HG02571 (cell line): ENCODE results near the gene DRAM2.

Source experiments
- ATAC-seq: cut with Tn5 transposase; IDR thresholded peaks from one replicate; pipeline ENCODE4 v1.9.1; 2021; ENCODE audit warnings: mild to moderate bottlenecking, moderate library complexity; ENCODE audit not compliant: unreplicated experiment

DRAM2 gene

DNA sequence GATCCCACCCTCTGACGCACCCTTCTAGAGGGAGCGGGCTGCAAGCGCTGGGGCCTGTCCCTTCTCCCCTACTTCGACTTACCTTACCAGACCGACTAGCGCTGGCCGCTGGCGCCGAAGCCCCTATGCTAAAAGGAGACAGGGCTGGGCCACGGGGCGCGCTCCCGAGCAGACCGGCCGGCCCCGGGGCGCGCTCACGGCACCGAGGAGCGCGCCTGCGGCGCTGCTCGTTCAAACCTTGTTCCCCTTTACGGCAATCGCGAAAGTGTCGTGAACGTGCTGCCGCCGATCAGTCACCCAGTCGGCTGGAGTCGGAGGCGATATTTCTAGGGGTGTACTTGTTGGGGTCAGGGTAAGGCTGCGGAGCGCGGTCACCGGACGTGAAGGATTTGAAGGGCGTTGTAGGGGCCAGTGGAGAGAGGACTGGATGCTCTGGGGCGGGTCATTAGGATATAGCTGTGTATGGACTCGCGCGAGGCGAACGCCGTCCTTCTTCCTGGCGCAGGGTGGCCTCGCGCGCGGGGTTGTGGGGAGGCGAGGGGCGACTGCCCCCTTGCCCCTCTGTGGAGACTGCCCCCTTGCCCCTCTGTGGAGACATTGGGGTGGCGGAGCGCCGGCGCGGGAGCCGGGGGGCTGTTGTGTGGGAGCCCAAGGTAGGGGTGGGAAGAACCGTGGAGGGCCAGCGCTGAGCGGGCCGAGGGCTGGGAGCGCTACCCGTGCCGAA is at the start of gene DRAM2, which contains the start of gene CEPT1:
Gene DRAM2 (minus strand): TSS at position 138 of the 724 bp plus-strand sequence. CDS start 8,539 bp downstream, outside the sequence.
Gene CEPT1 (plus strand): TSS at position 268 of the 724 bp plus-strand sequence. CDS start 7,492 bp downstream, outside the sequence.
- ATAC-seq = peak; percentile 69

DNA sequence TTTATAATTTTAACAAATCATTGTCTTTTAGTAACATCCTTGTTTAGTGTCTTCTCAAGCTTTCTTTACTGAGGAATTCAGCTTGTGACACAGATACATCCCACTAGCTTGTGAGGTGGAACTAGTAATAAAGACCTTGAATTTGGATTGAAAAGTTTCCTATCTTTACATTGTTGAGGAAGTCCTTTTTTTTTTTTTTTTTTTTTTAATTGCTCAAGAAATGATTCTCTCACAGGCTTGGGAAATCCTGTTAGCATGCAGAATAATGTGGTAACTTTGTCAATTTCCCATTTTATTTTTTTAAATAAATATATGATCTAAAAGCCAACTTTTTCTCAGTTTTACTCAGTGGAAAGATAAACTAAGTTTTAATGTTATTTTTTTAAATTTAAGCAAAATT is 44.8 kb upstream of the DRAM2 start:
- ATAC-seq = no peak

DNA sequence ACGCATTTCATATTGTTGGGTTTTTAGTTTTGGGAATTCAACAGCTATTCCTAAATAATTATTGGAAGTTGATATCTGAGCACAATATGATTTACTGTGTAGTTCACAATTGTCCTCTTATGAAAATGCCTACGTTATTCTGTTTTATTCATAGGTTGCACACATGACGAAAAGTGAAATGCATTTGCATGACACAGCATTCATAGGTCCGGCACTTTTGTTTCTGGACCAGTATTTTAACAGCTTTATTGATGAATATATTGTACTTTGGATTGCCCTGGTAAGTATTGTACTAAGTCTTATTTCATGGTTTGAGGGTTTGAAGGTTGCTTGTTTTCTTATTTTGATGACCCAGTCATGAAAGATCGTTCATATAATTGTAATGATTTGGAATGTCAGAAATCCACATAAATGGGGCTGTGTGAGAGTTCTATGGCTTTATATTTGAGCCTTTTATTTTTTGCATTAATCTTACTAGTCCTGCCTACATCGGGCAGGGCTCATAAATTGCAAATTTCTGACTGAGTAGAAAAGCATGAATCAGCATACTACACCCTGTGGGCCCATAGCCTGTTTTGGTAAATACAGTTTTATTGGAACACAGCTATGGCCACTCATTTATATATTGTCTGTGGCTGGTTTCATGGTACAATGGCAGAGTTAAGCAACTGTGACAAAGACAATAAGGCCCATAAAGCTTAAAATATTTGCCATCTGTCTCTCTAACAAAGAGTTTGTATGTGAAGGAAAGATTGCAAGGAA is 43.6 kb upstream of the DRAM2 start:
- no peak for ATAC-seq

DNA sequence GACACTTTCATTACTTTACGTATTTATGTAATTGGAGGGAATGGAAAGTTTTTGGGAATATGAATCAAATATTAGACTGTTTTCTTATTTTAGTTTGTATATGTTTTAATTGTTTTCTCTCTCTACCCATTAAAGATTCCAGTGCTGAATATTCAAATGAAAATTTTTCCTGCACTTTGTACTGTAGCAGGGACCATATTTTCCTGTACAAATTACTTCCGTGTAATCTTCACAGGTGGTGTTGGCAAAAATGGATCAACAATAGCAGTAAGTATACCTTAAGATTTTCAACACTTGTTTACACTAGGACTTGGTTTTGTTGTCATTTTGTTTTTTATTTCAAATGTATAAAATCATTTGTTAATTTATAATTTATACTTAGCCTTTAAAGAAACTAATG is 42.2 kb upstream of the DRAM2 start:
- ATAC-seq = no peak

DNA sequence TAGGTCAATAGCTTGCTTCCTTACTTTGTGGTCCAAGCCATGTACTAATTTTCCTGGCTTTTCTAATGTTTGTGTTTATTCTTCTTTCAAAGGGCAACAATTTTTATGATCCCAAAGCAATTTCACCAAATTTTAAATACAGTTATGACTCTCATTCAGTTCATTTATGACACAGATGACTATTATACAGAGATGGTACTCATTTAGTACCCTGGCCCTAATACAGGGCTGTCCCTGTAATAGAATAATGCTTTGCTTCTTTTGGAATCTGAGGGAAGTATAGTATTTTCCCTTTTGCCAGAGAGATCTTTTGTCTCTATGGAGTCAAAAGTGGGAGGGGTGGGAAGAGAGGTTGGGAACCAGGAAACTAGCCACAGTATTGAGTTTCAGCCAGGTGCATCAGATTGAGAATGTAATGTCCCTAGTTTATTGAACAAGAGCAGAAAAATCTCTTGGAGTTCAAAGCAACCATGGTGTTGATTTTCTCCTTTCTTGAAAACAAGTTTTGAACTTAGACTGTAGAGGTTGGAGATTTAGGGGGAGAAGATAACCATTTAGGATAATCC is 40.2 kb upstream of the DRAM2 start:
- no peak for ATAC-seq

DNA sequence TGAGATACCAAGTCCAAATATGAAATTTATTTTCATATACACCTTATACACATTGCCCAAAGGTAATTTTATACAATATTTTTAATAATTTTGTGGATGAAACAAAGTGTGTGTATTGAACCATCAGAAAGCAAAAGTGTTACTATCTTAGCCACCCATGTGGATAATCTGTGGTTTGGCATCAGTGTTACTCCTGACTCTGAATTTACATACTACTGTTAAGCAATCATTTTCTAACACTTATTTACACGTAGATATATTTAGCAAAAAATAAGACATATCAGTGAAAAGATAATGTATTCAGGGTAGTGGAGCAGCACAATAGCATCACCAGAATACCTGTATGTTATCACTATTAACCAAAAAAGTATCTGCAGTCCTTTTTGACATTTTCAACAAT is 36.8 kb upstream of the DRAM2 start:
- ATAC-seq = no peak

DNA sequence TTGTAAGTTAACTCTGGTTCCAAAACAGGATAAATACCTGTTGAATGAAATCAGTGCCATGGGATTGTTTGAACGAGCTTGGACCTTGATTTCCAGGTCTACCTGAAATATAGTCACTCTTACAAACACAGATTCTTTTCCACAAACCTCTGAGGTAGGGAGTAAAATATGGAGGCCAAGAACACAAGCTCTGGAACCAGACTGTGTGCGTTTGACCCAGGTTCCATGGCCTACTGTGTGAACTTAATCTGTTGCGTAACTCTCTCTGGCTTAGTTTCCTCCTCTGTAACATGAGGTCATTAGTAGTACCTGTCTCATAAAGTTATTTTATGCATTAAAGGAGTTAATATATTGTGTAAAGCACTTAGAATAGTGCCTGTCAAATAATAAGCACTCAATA is 35.5 kb upstream of the DRAM2 start:
- no peak for ATAC-seq

DNA sequence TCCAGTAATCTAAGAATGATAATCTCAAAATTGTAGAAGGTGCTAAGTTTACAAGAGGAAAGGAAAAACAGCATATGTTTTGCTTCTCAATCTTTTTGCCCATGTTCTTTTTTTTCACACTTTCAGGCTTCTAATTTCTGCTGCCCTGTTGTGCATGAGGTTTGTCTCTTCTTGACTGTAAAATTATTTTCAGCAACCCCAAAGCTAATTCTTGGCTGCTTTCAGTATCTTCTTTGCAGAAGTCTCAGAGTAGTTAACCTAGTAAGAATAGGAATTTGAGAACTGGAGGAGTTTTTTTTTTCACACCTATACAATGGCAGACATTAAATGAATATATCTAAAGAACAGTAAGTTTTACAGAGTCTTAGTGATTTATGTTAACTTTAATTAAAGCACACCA is 34.2 kb upstream of the DRAM2 start:
- no peak for ATAC-seq

DNA sequence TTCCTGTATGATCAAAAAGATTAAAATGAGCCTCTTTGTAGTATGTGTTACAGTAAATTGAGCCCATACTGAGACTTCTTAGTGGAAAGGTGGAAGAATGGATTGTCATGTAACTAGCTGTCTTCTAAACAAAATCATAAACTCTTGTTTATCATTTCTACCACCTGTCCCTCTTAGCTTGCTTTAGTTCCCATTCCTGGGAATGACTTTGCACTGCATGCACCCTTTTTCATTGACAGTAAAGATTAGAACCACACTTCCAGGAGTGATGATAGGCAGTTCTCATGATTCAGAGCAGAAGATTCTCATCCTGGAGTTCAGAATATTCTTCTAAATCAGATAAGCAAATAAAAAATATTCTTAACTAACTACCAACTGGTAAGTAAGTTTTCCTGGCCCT is 32.6 kb upstream of the DRAM2 start:
- no peak for ATAC-seq

DNA sequence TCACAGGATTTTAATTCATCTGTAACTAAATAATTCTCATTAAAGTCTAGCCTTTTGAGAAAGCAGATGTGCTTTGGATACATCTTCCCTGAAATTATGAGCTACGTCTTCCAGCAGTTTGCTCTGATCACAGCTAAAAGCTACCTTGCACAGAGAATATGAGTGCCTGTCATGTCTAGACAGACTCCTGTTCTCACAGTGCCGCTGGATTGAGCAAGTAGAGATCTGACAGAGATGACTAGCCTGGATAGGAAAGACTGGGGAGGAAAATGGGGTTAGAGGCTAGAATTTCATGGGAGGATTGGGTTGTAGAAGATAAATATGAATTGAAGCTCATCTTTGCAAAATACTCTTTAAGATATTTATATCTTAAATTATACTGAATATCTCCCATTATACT is 24.3 kb upstream of the DRAM2 start:
- no peak for ATAC-seq

DNA sequence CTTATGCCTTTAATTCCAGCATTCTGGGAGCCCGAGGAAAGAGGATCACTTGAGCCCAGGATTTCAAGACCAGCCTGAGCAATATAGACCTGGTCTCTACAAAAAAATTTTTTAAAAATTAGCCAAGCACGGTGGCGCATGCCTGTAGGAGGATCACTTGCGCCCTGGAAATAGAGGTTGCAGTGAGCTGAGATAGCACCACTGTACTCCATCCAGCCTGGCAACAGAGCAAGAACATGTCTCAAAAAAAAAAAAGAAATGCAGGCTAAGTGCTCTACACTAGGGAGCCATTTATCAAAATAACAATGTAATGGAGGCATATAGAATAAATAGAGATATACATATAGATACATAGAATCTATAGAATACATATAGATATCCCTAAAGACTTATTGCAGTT is 23.5 kb upstream of the DRAM2 start:
- no peak for ATAC-seq

DNA sequence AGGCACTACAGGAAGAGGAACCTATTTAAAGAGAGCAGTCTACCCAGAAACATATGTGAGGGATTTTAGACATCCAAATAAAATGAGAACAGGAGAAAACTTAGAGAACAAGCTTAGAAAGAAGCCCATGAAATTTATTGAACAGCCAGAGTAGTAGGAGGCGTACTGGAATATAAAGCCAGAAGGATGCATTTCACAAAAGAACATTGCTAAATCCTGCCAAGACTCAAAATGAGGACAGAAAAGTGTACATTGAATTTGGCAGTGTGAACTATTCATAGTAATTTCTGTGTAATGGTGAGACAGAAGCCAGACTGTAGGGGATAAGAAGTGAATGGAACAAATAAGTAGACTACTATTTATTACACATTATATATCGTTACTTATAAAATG is 22.6 kb upstream of the DRAM2 start:
- ATAC-seq = no peak

DNA sequence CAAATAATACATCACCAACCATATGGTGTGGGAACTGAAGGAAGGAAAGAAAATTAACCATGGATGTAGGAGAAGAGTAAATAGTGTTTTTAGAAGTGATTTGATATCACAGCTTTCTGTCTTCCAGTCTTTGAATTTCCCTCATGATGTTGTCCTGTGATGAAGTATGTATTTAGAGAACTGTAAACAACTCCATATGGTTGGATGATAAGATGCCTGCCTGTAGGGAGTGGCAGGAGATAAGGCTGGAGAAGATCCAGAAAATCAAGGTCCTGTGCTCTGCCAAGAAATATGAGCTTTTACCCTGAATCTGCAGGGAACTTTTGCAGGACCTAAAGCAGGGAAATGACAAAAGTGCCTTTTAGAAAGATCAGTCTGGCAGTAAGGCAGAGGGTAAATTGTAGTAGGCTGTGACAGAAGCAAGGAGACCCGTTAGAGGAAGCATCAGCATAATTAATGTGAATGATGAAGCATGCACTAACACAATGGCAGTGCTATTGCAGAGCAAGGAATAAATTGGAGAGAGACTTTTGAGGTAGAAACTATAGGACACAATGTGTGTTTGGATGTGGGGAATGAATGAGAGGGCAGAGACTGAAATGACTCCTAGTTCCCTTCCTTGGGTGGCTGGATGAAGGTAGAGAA is 22.1 kb upstream of the DRAM2 start:
- ATAC-seq = no peak

DNA sequence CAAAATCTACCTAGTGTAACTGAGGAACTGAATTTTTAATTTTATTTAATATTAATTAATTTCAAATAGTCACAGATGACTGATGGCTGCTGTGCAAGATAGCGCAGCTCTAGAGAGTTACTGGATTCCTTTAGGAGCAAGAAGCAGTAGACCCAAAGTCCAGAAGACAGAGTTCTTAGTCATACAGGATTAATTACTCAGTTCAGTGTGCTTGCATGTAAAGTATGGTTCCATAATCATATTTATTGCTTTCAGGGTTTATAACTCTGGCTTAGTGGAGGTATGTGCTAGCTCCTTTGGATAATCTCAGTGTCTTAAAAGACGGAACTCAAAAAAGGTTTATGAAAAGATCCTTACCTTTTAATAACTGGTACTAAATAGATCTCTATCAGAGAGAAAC is 17.5 kb upstream of the DRAM2 start:
- ATAC-seq = no peak

DNA sequence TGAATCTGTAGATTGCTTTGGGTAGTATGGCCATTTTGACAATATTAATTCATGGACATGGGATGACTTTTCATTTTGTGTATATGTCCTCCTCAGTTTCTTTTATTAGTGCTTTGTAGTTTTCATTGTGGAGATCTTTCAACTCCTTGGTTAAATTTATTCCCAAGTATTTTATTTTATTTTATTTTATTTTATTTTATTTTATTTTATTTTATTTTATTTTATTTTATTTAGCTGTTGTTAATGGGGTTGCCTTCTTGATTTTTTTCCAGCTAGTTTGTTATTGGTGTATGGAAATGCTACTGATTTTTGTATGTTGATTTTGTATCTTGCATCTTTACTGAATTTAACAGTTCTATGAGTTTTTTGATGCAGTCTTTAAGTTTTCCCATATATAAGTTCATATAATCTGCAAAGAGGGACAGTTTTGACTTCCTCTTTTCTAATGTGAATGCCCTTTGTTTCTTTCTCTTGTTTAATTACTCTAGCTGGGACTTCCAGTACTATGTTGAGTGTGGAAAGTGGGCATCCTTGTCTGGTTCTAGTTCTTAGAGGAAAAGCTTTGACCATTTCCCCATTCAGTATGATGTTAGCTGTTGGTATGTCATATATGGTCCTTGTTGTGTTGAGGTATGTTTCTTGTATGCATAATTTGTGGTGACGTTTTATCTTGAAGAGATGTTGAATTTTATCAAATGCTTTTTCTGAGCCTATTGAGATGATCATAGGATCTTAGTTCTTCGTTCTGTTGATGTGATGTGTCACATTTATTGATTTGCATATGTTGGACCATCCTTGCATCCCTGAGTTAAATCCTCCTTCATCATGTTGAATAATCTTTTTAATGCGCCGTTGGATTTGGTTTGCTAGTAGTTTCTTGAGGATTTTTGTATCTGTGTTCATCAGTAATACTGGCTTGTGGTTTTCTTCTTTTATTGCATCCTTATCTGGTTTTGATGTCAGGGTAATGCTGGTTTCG is 14.4 kb upstream of the DRAM2 start:
- no peak for ATAC-seq

DNA sequence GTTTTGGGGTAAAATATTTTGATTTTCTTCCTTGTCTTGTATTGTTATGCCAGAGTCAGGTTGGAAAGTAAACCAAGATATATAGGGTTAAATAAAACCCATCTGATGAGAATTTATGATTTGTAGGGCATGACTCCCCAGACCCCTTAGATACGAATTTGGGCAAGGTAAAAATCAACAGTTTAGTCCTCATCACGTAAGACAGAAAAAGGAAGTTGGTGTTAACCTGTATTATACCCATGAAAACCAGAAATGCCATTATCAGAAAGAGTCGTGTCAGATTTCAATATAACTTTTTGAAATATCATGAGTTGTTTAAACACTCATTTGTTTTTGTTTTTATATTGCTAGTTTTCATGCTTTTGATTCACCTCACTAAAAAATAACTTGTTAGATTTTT is 11.9 kb upstream of the DRAM2 start:
- no peak for ATAC-seq

DNA sequence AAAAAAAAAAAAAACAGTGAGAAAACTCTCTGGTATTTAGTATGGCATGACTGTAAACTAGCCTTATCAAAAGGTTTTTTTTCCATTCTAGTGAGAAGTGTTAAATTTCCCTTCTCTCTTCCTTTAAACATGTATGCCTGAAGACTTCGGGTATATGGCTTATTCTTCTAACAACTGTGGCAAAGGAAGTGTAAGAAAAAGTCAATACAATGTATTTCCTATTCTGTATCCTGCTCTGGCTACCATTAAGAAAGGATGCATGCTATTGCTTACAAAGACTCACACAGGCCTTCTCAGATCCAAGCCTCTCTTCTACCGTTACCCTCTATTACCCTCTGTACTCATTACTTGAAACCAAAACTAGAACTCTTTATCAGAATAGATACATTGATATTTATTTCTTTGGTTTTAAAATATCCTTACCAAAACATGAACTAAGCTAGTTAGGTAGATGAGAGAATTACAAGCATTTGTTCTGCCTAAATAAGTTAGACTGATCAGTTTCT is 8.5 kb upstream of the DRAM2 start:
- no peak for ATAC-seq

DNA sequence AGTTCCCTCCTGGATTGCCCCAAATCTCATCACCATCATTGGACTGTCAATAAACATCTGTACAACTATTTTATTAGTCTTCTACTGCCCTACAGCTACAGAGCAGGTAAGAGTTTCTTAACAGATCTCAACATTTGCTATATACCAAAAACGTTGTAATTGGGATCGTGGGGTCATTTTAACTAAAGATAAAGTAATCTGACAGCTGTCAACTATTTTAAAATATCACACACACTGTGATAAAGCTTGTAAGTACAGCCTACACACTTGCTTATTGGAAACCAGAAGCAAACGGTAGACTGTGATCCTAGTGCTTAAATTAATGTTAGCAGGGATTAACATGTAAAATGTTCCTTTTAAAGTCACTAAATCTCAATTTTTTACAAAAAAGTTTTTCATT is 8.1 kb upstream of the DRAM2 start:
- ATAC-seq = no peak

DNA sequence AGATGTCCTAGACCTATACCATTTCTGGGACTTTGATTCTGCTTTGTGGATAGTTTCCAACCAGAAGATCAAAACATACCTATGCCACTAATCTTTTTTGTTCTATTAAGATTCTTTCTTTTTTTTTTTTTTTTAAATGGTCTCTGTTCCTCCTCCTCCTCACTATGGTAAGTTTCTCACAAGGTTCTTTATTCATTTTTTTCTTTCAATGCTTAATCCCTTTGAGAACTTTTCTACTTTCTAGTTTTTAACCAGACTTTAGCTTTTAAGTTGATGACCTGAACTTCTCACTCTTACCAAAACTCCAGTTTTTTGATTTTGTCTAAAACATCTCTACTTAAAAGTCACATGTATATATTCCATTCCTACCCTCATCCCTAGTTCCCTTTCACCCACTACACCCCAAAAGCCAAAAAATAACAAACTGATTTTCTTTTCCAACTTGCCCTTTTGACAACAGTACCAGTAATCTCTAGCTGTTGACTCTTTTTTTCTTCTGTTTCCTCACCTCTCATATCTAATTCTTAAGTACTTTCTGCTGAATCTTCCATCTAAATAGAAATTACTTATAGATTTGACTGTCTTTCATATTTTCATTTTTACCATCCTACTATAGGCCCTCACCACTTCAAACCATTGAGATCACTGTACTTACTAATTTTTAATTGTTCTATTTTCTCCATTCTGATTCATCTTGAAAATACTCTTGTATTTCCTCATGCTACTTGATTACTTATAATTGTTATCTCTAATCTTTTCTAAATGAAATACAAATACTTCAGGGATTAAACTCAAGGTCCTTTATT is 6.3 kb upstream of the DRAM2 start:
- no peak for ATAC-seq
